Esophagus squamous epithelium (tissue), 4 donors: ENCODE measurements around the gene VSTM2L.

Experiments
- POLR2A ChIP-seq, 4 donors: fragments of 450-650 bp; IDR thresholded peaks; one replicate each; pipeline ENCODE4 v1.6.1; 2017; ENCODE audit warnings: antibody characterized with exemption in 4 of 4, mild to moderate bottlenecking in 4 of 4, moderate library complexity in 3 of 4
- TF ChIP-seq, protein P1 (sequence below), 6 experiments: fragments of 450-650 bp in 4 of 6; fragments of 200-600 bp in 2 of 6; sonication (generic) in 2 of 6; IDR thresholded peaks; one replicate each; pipeline ENCODE4 v1.5.1; 2016 to 2019; ENCODE audit warnings: antibody characterized with exemption in 6 of 6, mild to moderate bottlenecking in 4 of 6, moderate library complexity in 4 of 6

GRCh38 chr20:37896932-37897548 lies 5.9 kb upstream of the VSTM2L start:
- TF ChIP-seq, protein P1, sequence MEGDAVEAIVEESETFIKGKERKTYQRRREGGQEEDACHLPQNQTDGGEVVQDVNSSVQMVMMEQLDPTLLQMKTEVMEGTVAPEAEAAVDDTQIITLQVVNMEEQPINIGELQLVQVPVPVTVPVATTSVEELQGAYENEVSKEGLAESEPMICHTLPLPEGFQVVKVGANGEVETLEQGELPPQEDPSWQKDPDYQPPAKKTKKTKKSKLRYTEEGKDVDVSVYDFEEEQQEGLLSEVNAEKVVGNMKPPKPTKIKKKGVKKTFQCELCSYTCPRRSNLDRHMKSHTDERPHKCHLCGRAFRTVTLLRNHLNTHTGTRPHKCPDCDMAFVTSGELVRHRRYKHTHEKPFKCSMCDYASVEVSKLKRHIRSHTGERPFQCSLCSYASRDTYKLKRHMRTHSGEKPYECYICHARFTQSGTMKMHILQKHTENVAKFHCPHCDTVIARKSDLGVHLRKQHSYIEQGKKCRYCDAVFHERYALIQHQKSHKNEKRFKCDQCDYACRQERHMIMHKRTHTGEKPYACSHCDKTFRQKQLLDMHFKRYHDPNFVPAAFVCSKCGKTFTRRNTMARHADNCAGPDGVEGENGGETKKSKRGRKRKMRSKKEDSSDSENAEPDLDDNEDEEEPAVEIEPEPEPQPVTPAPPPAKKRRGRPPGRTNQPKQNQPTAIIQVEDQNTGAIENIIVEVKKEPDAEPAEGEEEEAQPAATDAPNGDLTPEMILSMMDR (IDR thresholded peaks at IDR 0.05) = no peak
- TF ChIP-seq POLR2A (IDR thresholded peaks at IDR 0.05) = no peak
